ENCODE results near the gene HSPA5. TPM values are rescaled to one million over a fixed set of nuclear protein-coding genes. Genes with fewer than 3 reads are reported as not detected.

Gene HSPA5
- total RNA-seq, 1 experiment from 2014 or later, result 438 TPM

DNA sequence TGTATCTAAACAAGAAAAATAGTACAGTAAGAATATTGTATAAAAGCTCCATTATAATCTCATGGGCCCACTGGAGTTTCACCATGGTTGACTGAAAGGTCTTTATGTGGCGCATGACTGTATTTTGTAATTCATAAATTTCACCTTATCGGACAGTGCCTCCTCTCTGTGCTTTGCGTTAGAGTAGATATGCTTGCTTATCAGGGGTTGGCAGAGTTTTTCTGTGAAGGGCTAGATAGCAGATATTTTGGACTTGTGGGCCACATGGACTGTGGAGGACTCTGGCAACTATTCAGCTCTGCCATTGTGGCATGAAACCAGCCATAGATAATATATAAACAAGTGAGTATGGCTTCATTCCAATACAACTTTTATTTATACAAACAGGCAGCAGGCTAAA lies 43.7 kb upstream of the HSPA5 start:
- ChIA-PET POLR2A (no interaction called here), RAD21 (ENCODE audit: low non-redundant PET in 1 of 2, low total read pairs in 2 of 2, uncharacterized antibody in 2 of 2, unreplicated experiment in 2 of 2) (no interaction called here), CTCF (no interaction called here)
- Histone ChIP-seq H3K9ac (ENCODE audit: low read length) (no peak overlapping the region), H3K27me3 (ENCODE audit: insufficient read depth, low read length) (no peaks in the 10 kb centered on the region), H3K36me3 (ENCODE audit: control insufficient read depth in 1 of 2, insufficient read depth in 2 of 2, low read length in 2 of 2) (no peaks in the 10 kb centered on the region), H2AFZ (ENCODE audit: low read depth, low read length, poor library complexity, severe bottlenecking) (no peak overlapping the region), H3K4me3 (replicated peaks in 1 of 2; ENCODE audit: low read depth in 1 of 2, low read length in 2 of 2) (no peak overlapping the region), H4K20me1 (ENCODE audit: insufficient read depth) (peaks cover 3% of the 10 kb centered on the region; the same call in 1 of the 2 replicates), H3K79me2 (ENCODE audit: insufficient read depth, low read length) (peaks cover 90% of the 10 kb centered on the region), H3K9me3 (ENCODE audit: control insufficient read depth in 1 of 2, insufficient read depth in 1 of 2, low read depth in 1 of 2, low read length in 2 of 2) (no peaks in the 10 kb centered on the region), H3K4me1 (ENCODE audit: control insufficient read depth in 1 of 2, insufficient read depth in 2 of 2, low read length in 2 of 2) (peaks cover 2 to 11% of the 10 kb centered on the region in 2 experiments), H3K4me2 (ENCODE audit: low read length) (no peak overlapping the region), H3K9me2 (ENCODE audit: insufficient read depth) (no peaks in the 10 kb centered on the region), H3K27ac (ENCODE audit: low read depth, low read length) (no peak overlapping the region)
- intact Hi-C loops (cut with micrococcal nuclease), result no loop called here
- TF ChIP-seq CBX3 (IDR thresholded peaks at IDR 0.05; ENCODE audit: low read depth), result no peak
- TF ChIP-seq, protein P1, sequence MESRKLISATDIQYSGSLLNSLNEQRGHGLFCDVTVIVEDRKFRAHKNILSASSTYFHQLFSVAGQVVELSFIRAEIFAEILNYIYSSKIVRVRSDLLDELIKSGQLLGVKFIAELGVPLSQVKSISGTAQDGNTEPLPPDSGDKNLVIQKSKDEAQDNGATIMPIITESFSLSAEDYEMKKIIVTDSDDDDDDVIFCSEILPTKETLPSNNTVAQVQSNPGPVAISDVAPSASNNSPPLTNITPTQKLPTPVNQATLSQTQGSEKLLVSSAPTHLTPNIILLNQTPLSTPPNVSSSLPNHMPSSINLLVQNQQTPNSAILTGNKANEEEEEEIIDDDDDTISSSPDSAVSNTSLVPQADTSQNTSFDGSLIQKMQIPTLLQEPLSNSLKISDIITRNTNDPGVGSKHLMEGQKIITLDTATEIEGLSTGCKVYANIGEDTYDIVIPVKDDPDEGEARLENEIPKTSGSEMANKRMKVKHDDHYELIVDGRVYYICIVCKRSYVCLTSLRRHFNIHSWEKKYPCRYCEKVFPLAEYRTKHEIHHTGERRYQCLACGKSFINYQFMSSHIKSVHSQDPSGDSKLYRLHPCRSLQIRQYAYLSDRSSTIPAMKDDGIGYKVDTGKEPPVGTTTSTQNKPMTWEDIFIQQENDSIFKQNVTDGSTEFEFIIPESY (IDR thresholded peaks at IDR 0.05; ENCODE audit: extremely low read depth, insufficient replicate concordance, low read length), result no peak
- TF ChIP-seq EZH2phosphoT487 (IDR thresholded peaks at IDR 0.05; ENCODE audit: borderline replicate concordance), result no peak
- TF ChIP-seq, protein P2, sequence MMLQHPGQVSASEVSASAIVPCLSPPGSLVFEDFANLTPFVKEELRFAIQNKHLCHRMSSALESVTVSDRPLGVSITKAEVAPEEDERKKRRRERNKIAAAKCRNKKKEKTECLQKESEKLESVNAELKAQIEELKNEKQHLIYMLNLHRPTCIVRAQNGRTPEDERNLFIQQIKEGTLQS (IDR thresholded peaks at IDR 0.05), result no peak
- TF ChIP-seq EGR1 (IDR thresholded peaks at IDR 0.05; ENCODE audit: low read depth), result no peak
- no peak for TF ChIP-seq SRF (IDR thresholded peaks at IDR 0.05; ENCODE audit: low read depth)
- TF ChIP-seq SIN3A (IDR thresholded peaks at IDR 0.05; ENCODE audit: low read depth), result no peak
- DNase-seq (ENCODE audit: low read depth, low spot score), result no peak
- ATAC-seq, result no peak
- no TSS peak for BruUV-seq (replicated peaks)

DNA sequence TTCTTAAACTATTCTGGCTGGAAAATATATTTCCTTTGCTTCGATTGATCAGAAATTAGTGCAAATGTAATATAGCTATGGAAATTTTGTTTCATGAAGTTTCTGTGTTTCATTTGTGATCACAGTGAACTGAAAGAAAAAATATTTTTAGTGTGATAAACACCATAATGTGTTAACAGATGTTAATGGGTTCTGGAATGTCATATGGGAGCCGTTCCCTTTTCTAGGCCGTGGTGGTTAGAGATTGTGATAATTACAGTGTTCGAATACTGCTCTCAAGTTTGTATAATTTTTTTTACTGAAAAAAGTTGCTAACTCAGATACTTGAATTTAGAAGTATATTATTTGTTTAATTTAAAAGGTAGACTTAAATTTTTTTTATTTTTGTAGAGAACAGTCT lies 39.8 kb upstream of the HSPA5 start:
- intact Hi-C loops (cut with micrococcal nuclease), result no loop called here
- Histone ChIP-seq H3K79me2 (ENCODE audit: insufficient read depth, low read length) (peaks cover 95% of the 10 kb centered on the region), H3K36me3 (ENCODE audit: control insufficient read depth in 1 of 2, insufficient read depth in 2 of 2, low read length in 2 of 2) (no peaks in the 10 kb centered on the region), H3K9me2 (ENCODE audit: insufficient read depth) (no peaks in the 10 kb centered on the region), H3K4me3 (replicated peaks in 1 of 2; ENCODE audit: low read depth in 1 of 2, low read length in 2 of 2) (no peak overlapping the region), H3K9ac (ENCODE audit: low read length) (no peak overlapping the region), H3K9me3 (ENCODE audit: control insufficient read depth in 1 of 2, insufficient read depth in 1 of 2, low read depth in 1 of 2, low read length in 2 of 2) (no peaks in the 10 kb centered on the region), H4K20me1 (ENCODE audit: insufficient read depth) (peaks cover 3% of the 10 kb centered on the region; the same call in 1 of the 2 replicates), H3K4me1 (ENCODE audit: control insufficient read depth in 1 of 2, insufficient read depth in 2 of 2, low read length in 2 of 2) (peaks cover 2 to 11% of the 10 kb centered on the region in 2 experiments), H3K27ac (ENCODE audit: low read depth, low read length) (no peak overlapping the region), H2AFZ (ENCODE audit: low read depth, low read length, poor library complexity, severe bottlenecking) (no peak overlapping the region), H3K4me2 (ENCODE audit: low read length) (no peak overlapping the region), H3K27me3 (ENCODE audit: insufficient read depth, low read length) (no peaks in the 10 kb centered on the region)
- TF ChIP-seq JUND (IDR thresholded peaks at IDR 0.05) (no peak), ZFX (IDR thresholded peaks at IDR 0.05) (no peak), ELF1 (IDR thresholded peaks at IDR 0.05; ENCODE audit: borderline replicate concordance, low read depth) (no peak), CEBPB (IDR thresholded peaks at IDR 0.05; ENCODE audit: low read depth) (no peak), EZH2 (IDR thresholded peaks at IDR 0.05) (no peak), POLR2A (IDR thresholded peaks at IDR 0.05; ENCODE audit: borderline replicate concordance, extremely low read depth, insufficient read depth, insufficient read length) (no peak), SIN3A (IDR thresholded peaks at IDR 0.05; ENCODE audit: low read depth) (no peak)
- TF ChIP-seq, protein P2 (IDR thresholded peaks at IDR 0.05), result no peak
- TF ChIP-seq, protein P3, sequence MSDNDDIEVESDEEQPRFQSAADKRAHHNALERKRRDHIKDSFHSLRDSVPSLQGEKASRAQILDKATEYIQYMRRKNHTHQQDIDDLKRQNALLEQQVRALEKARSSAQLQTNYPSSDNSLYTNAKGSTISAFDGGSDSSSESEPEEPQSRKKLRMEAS (IDR thresholded peaks at IDR 0.05), result no peak
- ATAC-seq (no peak), DNase-seq (ENCODE audit: low read depth, low spot score) (no peak)
- ChIA-PET CTCF (no interaction called here), RAD21 (ENCODE audit: low non-redundant PET in 1 of 2, low total read pairs in 2 of 2, uncharacterized antibody in 2 of 2, unreplicated experiment in 2 of 2) (no interaction called here), POLR2A (no interaction called here)
- BruUV-seq (replicated peaks), result no TSS peak
